ENCODE results near the gene HDAC8.

HDAC8 gene

GRCh38 chrX:72313707-72314641 is 258.7 kb downstream of the HDAC8 start:
- no peak for DNase-seq

- DNase-seq: no peak
Measured at GRCh38 chrX:72312311-72312940, 260.2 kb downstream of the HDAC8 start.

- DNase-seq: no peak
Measured at GRCh38 chrX:72309297-72310071, 263.2 kb downstream of the HDAC8 start.

GRCh38 chrX:72308566-72309296 is 263.9 kb downstream of the HDAC8 start:
- DNase-seq: peak; percentile 47

- DNase-seq: no peak
Measured at GRCh38 chrX:72308209-72308565, 264.5 kb downstream of the HDAC8 start.

- DNase-seq: no peak
Measured at GRCh38 chrX:72307646-72308051, 265.0 kb downstream of the HDAC8 start.

GRCh38 chrX:72306851-72307645 is 265.6 kb downstream of the HDAC8 start:
- DNase-seq: peak; percentile 50

- no peak for DNase-seq
Measured at GRCh38 chrX:72306085-72306801, 266.4 kb downstream of the HDAC8 start.

- no peak for DNase-seq
Measured at GRCh38 chrX:72305286-72306084, 267.2 kb downstream of the HDAC8 start, which contains the start of gene CITED1. Gene CITED1, minus strand, starts transcription at chrX:72305914. Its CDS starts 3,045 bp downstream, at chrX:72302869.

- DNase-seq: no peak
Measured at GRCh38 chrX:72304877-72305276, 267.8 kb downstream of the HDAC8 start.

GRCh38 chrX:72301781-72302180 is 270.9 kb downstream of the HDAC8 start:
- DNase-seq: no peak

GRCh38 chrX:72299891-72300630 is 272.6 kb downstream of the HDAC8 start:
- DNase-seq: no peak

GRCh38 chrX:72297953-72298730 is 274.5 kb downstream of the HDAC8 start:
- DNase-seq: no peak

GRCh38 chrX:72296991-72297390 is 275.7 kb downstream of the HDAC8 start:
- no peak for DNase-seq

- no peak for DNase-seq
Measured at GRCh38 chrX:72295745-72296144, 276.9 kb downstream of the HDAC8 start.

- DNase-seq: no peak
Measured at GRCh38 chrX:72294497-72294896, 278.1 kb downstream of the HDAC8 start.

- no peak for DNase-seq
Measured at GRCh38 chrX:72282302-72282701, 290.3 kb downstream of the HDAC8 start.

- no peak for DNase-seq
Measured at GRCh38 chrX:72280321-72280845, 292.3 kb downstream of the HDAC8 start.
